Measurements from ENCODE around the gene GRAMD2B. TPM values are rescaled to one million over a fixed set of nuclear protein-coding genes. Genes with fewer than 3 reads are reported as not detected.

The GRAMD2B gene
- total RNA-seq, 3 donors from 2014 or later, result 44.8 to 83.3 (median 55.6) TPM

DNA sequence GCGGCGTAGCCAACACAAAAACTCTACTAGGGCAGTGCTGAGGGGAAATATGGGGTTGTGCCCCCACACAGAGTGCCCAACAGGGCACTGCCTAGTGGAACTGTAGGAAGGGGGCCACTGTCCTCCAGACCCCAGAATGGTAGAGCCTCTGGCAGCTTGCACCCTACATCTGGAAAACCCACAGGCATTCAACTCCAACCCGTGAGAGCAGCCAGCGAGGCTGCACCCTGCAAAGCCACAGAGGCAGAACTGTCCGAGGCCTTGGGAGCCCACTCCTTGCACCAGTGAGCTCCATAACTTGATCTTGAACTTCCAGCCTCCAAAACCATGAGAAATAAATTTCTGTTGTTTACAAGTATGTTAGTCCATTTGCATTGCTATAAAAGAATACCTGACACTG, 27.7 kb downstream of the GRAMD2B start:
- TF ChIP-seq, protein P1, sequence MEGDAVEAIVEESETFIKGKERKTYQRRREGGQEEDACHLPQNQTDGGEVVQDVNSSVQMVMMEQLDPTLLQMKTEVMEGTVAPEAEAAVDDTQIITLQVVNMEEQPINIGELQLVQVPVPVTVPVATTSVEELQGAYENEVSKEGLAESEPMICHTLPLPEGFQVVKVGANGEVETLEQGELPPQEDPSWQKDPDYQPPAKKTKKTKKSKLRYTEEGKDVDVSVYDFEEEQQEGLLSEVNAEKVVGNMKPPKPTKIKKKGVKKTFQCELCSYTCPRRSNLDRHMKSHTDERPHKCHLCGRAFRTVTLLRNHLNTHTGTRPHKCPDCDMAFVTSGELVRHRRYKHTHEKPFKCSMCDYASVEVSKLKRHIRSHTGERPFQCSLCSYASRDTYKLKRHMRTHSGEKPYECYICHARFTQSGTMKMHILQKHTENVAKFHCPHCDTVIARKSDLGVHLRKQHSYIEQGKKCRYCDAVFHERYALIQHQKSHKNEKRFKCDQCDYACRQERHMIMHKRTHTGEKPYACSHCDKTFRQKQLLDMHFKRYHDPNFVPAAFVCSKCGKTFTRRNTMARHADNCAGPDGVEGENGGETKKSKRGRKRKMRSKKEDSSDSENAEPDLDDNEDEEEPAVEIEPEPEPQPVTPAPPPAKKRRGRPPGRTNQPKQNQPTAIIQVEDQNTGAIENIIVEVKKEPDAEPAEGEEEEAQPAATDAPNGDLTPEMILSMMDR (IDR thresholded peaks at IDR 0.05), result no peak
- H3K4me3 ChIP-seq, result no peak overlapping the region
- no peaks in the 10 kb centered on the region for H3K36me3 ChIP-seq (ENCODE audit: low read depth)
- intact Hi-C loops (cut with DNase I, micrococcal nuclease), result no loop called here
- no peaks in the 10 kb centered on the region for H3K9me3 ChIP-seq
- no peak for ATAC-seq
- DNase-seq, result no peak
- peaks cover 24% of the 10 kb centered on the region for H3K4me1 ChIP-seq (ENCODE audit: low read depth)

DNA sequence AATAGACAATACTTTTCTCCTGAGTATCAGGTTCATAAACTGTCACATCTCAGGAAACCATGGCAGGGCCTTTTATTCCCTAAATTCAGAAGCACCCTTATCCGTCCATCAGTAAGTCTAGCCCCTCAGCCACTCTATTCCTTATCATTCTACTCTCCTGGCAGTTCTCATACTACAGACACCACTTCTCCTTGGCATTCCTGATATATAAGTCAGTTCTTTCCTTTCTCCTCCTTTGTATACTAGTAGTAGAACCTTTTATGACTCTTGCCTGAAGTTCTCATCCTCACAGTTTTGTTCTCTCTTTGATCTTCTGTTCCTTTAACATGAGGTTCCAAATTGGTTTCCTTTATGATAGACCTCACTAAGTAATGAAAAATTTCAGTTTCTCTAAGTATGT, 29.3 kb downstream of the GRAMD2B start:
- TF ChIP-seq, protein P1 (IDR thresholded peaks at IDR 0.05), result no peak
- H3K4me3 ChIP-seq, result no peak overlapping the region
- H3K9me3 ChIP-seq, result no peaks in the 10 kb centered on the region
- ATAC-seq (no peak), DNase-seq (no peak)
- intact Hi-C loops (cut with DNase I, micrococcal nuclease), result no loop called here
- H3K4me1 ChIP-seq (ENCODE audit: low read depth), result peaks cover 12% of the 10 kb centered on the region
- no peaks in the 10 kb centered on the region for H3K36me3 ChIP-seq (ENCODE audit: low read depth)

DNA sequence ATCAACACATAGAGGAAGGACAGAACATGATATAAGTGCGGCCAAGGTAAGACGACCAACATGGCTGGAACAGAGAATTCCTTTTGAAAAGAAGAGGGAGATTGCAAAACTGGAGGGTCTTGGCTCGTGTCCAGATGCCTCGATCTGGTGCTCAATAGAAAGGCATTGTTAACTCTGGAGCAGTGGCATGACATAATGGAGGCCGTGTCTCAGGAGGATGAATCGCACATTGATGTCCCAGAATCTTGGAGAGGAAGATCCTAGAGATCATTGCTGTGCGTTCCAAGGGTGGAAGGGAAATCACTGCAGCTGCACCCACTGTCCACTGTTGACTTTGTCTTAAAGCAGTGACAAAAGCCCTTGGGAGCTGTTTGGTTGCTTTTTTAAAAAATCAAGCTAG, 30.9 kb downstream of the GRAMD2B start:
- no peak for DNase-seq
- intact Hi-C loops (cut with DNase I, micrococcal nuclease), result no loop called here
- Histone ChIP-seq H3K4me1 (ENCODE audit: low read depth) (peaks cover 12% of the 10 kb centered on the region), H3K4me3 (no peak overlapping the region), H3K9me3 (no peaks in the 10 kb centered on the region), H3K36me3 (ENCODE audit: low read depth) (no peaks in the 10 kb centered on the region)
- TF ChIP-seq, protein P1 (IDR thresholded peaks at IDR 0.05), result no peak
- ATAC-seq, result no peak

DNA sequence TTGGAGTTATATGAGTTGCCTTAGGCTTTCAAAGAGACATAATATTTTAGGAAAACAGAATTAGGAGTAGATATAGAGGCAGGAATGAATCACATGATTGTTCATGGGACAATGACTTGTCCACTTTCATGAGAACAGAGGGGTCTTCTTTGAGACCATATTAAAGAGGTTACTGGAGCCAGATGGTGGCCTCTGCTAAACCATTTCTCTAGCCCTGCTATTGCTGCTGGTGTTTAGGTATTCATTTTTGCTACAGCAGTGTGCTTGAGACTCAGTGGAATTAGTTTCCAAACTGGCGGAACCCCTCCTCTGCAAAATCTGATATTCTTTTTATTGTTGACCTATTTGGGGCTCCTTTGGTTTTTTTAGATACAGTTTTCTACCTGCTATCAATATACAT, 31.3 kb downstream of the GRAMD2B start:
- no peak overlapping the region for H3K4me3 ChIP-seq
- peaks cover 10% of the 10 kb centered on the region for H3K4me1 ChIP-seq (ENCODE audit: low read depth)
- TF ChIP-seq, protein P1 (IDR thresholded peaks at IDR 0.05), result no peak
- DNase-seq, result no peak
- intact Hi-C loops (cut with DNase I, micrococcal nuclease), result no loop called here
- no peaks in the 10 kb centered on the region for H3K36me3 ChIP-seq (ENCODE audit: low read depth)
- no peaks in the 10 kb centered on the region for H3K9me3 ChIP-seq
- ATAC-seq, result no peak

DNA sequence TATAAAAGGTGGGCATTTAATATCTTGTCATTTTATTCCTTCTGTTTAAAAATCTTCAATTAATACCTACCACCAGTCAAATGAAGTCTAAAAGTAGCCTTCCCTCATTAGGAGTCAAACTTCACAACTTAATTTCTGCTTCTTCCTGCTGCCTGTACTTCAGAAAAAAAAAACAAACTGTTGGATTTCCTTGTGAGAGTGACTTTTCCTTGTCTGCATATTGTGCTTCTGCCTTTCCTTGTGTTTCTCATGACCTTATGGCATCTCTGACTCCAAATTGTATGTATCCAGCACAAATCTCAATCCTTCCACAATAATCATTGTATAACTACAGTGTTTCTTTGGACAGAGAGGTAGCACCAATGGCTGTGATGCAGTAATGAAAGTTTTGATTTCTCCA, 32.1 kb downstream of the GRAMD2B start:
- ATAC-seq, result peak; percentile 28
- TF ChIP-seq, protein P1 (IDR thresholded peaks at IDR 0.05), result no peak

DNA sequence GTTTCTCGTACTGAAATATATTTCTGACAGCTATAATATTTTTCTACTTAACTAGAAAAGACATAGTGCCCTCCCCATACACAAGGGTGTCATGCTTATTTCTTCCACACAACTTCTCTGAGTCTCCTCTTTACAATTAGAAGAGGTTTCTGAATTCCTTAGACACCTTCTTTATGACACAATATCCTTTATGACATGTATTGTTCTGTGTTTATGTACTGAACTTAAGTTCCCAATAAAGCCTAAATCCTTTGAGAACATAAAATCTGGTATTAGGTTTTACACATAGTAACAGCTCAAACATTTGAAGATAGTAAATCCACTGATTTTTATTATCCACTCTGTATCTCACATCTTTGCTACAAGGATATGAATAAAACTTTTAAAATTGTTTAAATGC, 32.5 kb downstream of the GRAMD2B start:
- Histone ChIP-seq H3K4me3 (no peak overlapping the region), H3K9me3 (no peaks in the 10 kb centered on the region), H3K36me3 (ENCODE audit: low read depth) (no peaks in the 10 kb centered on the region), H3K4me1 (ENCODE audit: low read depth) (peaks cover 3% of the 10 kb centered on the region)
- intact Hi-C loops (cut with DNase I, micrococcal nuclease), result no loop called here
- ATAC-seq, result peak; percentile 64
- DNase-seq, result no peak
- TF ChIP-seq, protein P1 (IDR thresholded peaks at IDR 0.05), result no peak

More for the DNA sequence above, 32.1 kb downstream of the GRAMD2B start:
- intact Hi-C loops (cut with DNase I, micrococcal nuclease), result no loop called here
- Histone ChIP-seq H3K36me3 (ENCODE audit: low read depth) (no peaks in the 10 kb centered on the region), H3K4me1 (ENCODE audit: low read depth) (peaks cover 4% of the 10 kb centered on the region), H3K9me3 (no peaks in the 10 kb centered on the region), H3K4me3 (no peak overlapping the region)
- DNase-seq, result no peak

All from mucosa of descending colon (tissue), 3 donors.